GM15510 (cell line): ENCODE measurements around the gene RERE.

Source experiments
- POLR2A ChIP-seq: IDR thresholded peaks from 3 replicates; pipeline ENCODE4 v1.6.1; 2011; ENCODE audit warnings: borderline replicate concordance; ENCODE audit not compliant: insufficient read length; ENCODE audit errors: extremely low read depth

Gene RERE

DNA sequence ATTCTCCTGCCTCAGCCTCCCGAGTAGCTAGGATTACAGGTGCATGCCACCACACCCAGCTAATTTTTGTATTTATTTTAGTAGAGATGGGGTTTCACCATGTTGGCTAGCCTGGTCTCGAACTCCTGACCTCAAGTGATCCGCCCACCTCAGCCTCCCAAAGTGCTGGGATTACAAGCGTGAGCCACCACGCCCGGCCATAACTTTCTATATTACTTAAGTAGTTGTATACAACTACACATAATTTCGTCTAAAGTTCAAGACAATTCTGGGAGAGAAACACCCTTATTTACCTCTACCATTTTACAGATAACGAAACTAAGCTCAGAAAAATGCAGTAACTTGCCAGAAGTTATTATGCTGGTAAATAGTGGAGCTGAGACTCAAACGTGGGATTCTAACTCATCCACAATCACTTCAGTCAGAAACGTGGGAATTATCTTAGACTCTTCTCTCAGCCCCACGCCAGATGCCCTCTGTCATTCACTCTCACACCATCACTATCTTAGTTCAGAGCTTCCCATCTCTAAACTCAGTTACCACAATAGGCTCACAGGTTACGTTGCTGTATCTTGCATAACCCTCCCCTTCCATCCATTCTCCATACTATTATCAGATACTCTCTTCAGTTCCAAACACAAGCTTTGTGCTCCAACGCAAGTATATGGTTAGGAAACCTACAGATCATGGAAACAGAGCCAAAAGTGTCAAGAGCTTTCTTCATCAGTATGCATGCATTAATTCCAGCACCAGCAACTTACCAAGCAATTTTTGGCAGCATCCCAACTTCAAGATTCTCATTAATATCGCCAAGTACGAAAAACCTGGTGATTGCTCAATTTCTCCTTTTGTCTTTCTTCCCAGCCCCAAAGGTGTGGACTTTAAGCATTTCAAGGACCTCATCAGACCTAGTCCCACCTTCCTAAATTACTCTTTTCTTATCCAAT lies 69.3 kb downstream of the RERE start:
- no peak for TF ChIP-seq POLR2A

- TF ChIP-seq POLR2A: no peak
These were observed 70.9 kb downstream of the RERE start for GRCh38 chr1:8746554-8746953.

GRCh38 chr1:8745749-8746390 lies 71.6 kb downstream of the RERE start:
- no peak for TF ChIP-seq POLR2A

GRCh38 chr1:8745346-8745745 lies 72.1 kb downstream of the RERE start:
- TF ChIP-seq POLR2A: no peak

DNA sequence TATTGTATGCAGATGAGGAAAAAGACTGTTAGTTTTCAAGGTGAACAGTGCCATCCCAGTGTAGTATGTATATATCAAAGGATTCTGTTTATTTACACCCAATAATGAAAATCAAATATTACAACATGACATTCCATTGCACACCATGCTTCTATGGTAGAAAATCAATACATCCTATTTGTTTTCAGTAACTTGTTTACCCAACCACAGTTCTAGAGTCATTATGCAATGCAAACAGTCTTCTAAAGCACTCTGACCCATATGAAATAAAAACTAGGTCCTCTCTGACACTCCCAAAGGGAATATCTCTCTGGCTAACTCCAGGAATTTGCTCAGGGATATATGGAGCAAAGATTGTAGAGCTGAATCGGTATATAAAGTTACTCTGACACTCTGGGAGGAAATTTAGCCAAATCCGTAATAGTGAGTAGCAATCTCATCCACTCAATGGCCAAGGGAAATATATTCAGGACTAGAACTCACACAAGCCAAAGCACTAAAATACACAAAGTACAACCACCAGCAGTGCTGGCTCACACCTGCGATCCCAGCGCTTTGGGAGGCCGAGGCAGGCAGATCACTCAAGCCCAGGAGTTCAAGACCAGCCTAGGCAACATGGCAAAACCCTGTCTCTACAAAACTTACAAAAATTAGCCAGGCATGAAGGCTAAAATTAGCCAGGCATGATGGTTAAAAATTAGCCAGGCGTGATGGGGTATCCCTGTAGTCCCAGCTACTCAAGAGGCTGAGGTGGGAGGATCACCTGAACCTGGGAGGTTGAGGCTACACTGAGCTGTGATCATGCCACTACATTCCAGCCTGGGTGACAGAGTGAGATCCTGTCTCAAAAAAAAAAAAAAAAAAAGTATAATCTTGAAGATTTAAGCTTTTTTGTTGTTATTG lies 75.2 kb downstream of the RERE start:
- no peak for TF ChIP-seq POLR2A

GRCh38 chr1:8740034-8740449 lies 77.4 kb downstream of the RERE start:
- no peak for TF ChIP-seq POLR2A

DNA sequence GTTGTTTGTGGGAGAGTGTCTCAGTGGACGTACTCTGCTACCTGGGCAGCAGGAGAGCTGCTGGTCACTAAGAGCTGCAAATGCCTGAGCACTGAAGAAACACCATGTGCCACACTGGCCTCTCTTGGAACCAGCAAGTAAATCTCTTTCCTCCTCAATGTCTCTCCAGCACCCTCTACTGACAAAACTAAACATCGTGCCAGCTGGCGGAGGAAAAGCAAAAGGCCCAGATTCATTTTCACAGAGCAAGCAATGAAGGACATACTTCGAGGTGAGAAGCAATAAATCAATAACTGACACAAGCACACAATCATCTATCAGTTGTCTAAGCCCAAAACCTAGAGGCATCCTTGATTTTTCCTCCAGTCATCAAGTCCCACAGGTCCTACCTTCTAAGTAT lies 78.1 kb downstream of the RERE start:
- TF ChIP-seq POLR2A: no peak

DNA sequence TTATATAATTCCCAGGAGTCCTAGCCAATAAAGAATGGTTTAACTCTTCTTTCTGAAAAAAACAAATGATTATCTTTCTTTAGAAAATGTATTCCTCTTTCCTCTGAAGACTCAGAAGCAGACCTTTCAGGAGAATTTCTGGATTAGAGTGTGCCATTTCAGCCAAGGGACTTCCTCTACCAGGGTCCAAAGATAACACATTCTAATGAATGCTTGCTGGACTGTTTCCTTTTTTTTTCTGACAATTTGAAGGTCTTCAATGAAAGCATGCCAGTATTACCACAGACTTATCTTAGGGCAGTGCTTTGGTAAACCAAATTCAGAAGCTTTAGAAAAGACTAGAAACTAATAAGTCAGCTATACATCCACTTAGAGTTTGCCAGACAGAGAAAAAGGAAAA lies 80.5 kb downstream of the RERE start:
- TF ChIP-seq POLR2A: no peak

DNA sequence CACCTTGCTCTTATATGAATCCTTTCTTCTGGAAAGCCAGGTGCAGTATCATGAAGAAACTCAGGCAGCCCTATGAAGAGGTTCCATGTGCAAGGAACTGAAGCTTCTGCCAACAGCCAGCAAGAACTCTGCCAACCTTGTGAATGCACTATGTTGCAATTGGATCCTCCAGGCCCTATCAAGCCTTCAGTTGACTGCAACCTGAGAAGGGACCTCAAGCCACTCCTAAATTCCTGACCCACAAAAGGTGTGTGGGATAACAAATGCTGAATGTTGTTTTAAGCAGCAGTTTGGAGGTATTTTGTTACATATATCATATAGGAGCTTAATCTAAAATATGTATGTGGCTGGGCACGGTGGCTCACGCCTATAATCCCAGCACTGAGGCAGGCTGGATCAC lies 84.0 kb downstream of the RERE start:
- no peak for TF ChIP-seq POLR2A

- no peak for TF ChIP-seq POLR2A
These were observed 86.3 kb downstream of the RERE start for GRCh38 chr1:8731162-8731561.

DNA sequence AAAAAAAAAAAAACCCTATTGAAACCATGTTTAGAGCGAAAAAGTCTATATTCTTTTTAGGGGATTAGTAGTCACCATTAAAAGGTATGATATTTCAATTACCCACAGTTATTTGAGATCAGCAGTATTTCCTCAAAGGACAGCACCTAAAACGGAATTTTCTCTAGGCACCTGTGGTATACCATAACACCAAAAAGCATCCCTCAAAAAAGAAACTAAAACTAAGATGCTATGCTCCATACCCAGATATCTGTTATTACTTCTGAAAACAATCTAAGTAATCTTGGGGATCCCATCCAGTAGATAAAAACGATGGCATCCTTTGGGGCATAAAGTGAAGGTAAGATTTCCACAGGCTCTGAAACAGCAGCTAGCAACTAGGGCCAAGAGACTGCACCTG lies 89.0 kb downstream of the RERE start:
- TF ChIP-seq POLR2A: no peak

DNA sequence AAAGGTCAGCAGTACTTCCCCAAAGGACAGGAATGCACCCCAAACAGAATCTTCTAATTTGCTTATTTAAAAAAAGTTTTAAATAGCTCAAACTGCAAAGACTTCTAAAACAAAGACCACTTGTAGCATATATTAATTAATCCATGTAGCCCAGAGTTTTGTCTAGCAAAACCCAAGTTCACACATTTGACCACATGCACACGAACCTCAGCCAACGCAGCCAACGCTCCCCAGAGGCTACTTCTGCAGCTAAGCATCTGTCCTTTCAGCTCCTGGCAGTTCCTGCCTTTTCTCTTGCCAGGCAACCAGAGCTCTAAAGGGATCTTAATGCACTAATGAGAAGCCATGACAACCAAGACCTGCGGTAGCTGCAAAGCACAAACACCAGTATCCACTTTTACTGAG lies 89.6 kb downstream of the RERE start:
- no peak for TF ChIP-seq POLR2A

DNA sequence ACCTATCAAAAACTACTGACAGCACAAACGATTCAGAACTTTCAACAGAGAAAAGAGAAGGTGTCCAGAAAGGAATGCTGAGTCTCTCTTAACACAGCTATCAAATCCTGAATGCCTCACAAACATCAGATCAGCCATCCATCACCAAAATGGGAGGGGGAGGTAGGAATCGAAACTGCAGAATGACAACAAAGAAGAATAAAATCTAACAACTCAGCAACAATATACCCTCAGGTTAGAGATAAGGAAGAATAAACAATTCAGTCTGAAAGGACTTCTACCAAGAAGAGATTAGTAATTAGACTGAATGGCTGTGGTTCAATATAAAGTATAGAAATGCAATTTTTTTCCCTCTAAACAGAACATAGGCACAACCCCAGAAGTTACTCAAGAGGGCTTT lies 94.4 kb downstream of the RERE start:
- TF ChIP-seq POLR2A: no peak

GRCh38 chr1:8722366-8722765 lies 95.1 kb downstream of the RERE start:
- TF ChIP-seq POLR2A: no peak
